Measurements from ENCODE around the gene CER1. TPM values are rescaled to one million over a fixed set of nuclear protein-coding genes. Genes with fewer than 3 reads are reported as not detected.
"Not testable (repeated sequence)": the region's sequence is repeated elsewhere in the genome, so short reads cannot be mapped to it uniquely, and the experiment has no call there.

Gene CER1
- polyA plus RNA-seq, 3 donors = 0.50 to 2.3 (median 0.89) TPM

- DNase-seq (ENCODE audit: extremely low read depth in 1 of 11, low read depth in 9 of 11, low spot score in 4 of 11) = no peak
These were observed 7.9 kb upstream of the CER1 start for GRCh38 chr9:14730461-14730898.

GRCh38 chr9:14723301-14723700 is 768 bp upstream of the CER1 start:
- DNase-seq (ENCODE audit: extremely low read depth in 1 of 11, low read depth in 9 of 11, low spot score in 4 of 11) = no peak

- DNase-seq (ENCODE audit: extremely low read depth in 1 of 11, low read depth in 9 of 11, low spot score in 4 of 11) = no peak
These were observed 3.2 kb downstream of the CER1 start for GRCh38 chr9:14719231-14719923.

- no peak for DNase-seq (ENCODE audit: extremely low read depth in 1 of 11, low read depth in 9 of 11, low spot score in 4 of 11)
These were observed 7.4 kb downstream of the CER1 start for GRCh38 chr9:14715102-14715501.

- DNase-seq (ENCODE audit: extremely low read depth in 1 of 11, low read depth in 9 of 11, low spot score in 4 of 11) = no peak
These were observed 9.3 kb downstream of the CER1 start for GRCh38 chr9:14713187-14713767.

GRCh38 chr9:14710804-14711203 is 11.7 kb downstream of the CER1 start:
- no peak for DNase-seq (ENCODE audit: extremely low read depth in 1 of 11, low read depth in 9 of 11, low spot score in 4 of 11)

- no peak for DNase-seq (ENCODE audit: extremely low read depth in 1 of 11, low read depth in 9 of 11, low spot score in 4 of 11)
These were observed 15.9 kb downstream of the CER1 start for GRCh38 chr9:14706530-14707140.

GRCh38 chr9:14705079-14705478 is 17.5 kb downstream of the CER1 start:
- no peak for DNase-seq (ENCODE audit: extremely low read depth in 1 of 11, low read depth in 9 of 11, low spot score in 4 of 11)

GRCh38 chr9:14704281-14704680 is 18.3 kb downstream of the CER1 start:
- DNase-seq (ENCODE audit: extremely low read depth in 1 of 11, low read depth in 9 of 11, low spot score in 4 of 11) = no peak

- no peak for DNase-seq (ENCODE audit: extremely low read depth in 1 of 11, low read depth in 9 of 11, low spot score in 4 of 11)
These were observed 20.3 kb downstream of the CER1 start for GRCh38 chr9:14702200-14702720.

- DNase-seq (ENCODE audit: extremely low read depth in 1 of 11, low read depth in 9 of 11, low spot score in 4 of 11) = peak; percentile 26 to 54 (median 40)
These were observed 29.2 kb downstream of the CER1 start, which contains the start of gene ZDHHC21 for GRCh38 chr9:14693251-14693861. Gene ZDHHC21 (minus strand): TSS chr9:14693432. CDS start chr9:14674340, 19,092 bp downstream.

- DNase-seq (ENCODE audit: extremely low read depth in 1 of 11, low read depth in 9 of 11, low spot score in 4 of 11) = peak; percentile 5 to 40 (median 19)
These were observed 29.9 kb downstream of the CER1 start for GRCh38 chr9:14692470-14693250.

- DNase-seq (ENCODE audit: extremely low read depth in 1 of 11, low read depth in 9 of 11, low spot score in 4 of 11) = no peak
These were observed 31.4 kb downstream of the CER1 start for GRCh38 chr9:14690948-14691730.

GRCh38 chr9:14687042-14687719 is 35.4 kb downstream of the CER1 start:
- no peak for DNase-seq (ENCODE audit: extremely low read depth in 1 of 11, low read depth in 9 of 11, low spot score in 4 of 11)

GRCh38 chr9:14686168-14686567 is 36.4 kb downstream of the CER1 start:
- no peak for DNase-seq (ENCODE audit: extremely low read depth in 1 of 11, low read depth in 9 of 11, low spot score in 4 of 11)

GRCh38 chr9:14682616-14683015 is 39.9 kb downstream of the CER1 start:
- not testable (repeated sequence) for DNase-seq (ENCODE audit: extremely low read depth in 1 of 11, low read depth in 9 of 11, low spot score in 4 of 11)

GRCh38 chr9:14678776-14679175 is 43.8 kb downstream of the CER1 start:
- no peak for DNase-seq (ENCODE audit: extremely low read depth in 1 of 11, low read depth in 9 of 11, low spot score in 4 of 11)

- DNase-seq (ENCODE audit: extremely low read depth in 1 of 11, low read depth in 9 of 11, low spot score in 4 of 11) = no peak
These were observed 44.7 kb downstream of the CER1 start for GRCh38 chr9:14677872-14678271.

Measured in renal cortex interstitium (tissue), 11 donors.